Retinal pigment epithelial cell (primary cell): ENCODE results near the gene KCTD5.

ENCODE experiments used
- DNase-seq: peaks from one replicate; pipeline ENCODE4 v3.0.0-alpha.2; 2010; ENCODE audit warnings: low read depth
- H3K4me3 ChIP-seq: 2 replicates; pipeline ENCODE4 v1.5.1; 2011; ENCODE audit warnings: mild to moderate bottlenecking, low read length, control low read depth, moderate library complexity
- CTCF ChIP-seq: conservative IDR thresholded peaks from 2 replicates; pipeline ENCODE4 v1.5.1; 2011; ENCODE audit warnings: low read depth, low read length, control low read depth, inconsistent platforms

KCTD5 gene

GRCh38 chr16:2708955-2709587, 26.7 kb downstream of the KCTD5 start:
- no peak for DNase-seq
- no peak overlapping the region for H3K4me3 ChIP-seq
- TF ChIP-seq CTCF, result no peak

GRCh38 chr16:2709588-2709984, 27.3 kb downstream of the KCTD5 start:
- no peak for DNase-seq
- no peak for TF ChIP-seq CTCF
- H3K4me3 ChIP-seq, result no peak overlapping the region

GRCh38 chr16:2710021-2710710, 27.8 kb downstream of the KCTD5 start:
- TF ChIP-seq CTCF, result no peak
- DNase-seq, result no peak
- no peak overlapping the region for H3K4me3 ChIP-seq

GRCh38 chr16:2710711-2711231, 28.4 kb downstream of the KCTD5 start:
- TF ChIP-seq CTCF, result no peak
- DNase-seq, result no peak
- H3K4me3 ChIP-seq, result no peak overlapping the region

GRCh38 chr16:2711370-2712062, 29.2 kb downstream of the KCTD5 start:
- H3K4me3 ChIP-seq, result no peak overlapping the region
- TF ChIP-seq CTCF, result no peak
- DNase-seq, result no peak

GRCh38 chr16:2712063-2712441, 29.7 kb downstream of the KCTD5 start:
- H3K4me3 ChIP-seq, result no peak overlapping the region
- DNase-seq, result no peak
- TF ChIP-seq CTCF, result no peak
